ENCODE data around the gene DNAJB13. TPM values are rescaled to one million over a fixed set of nuclear protein-coding genes. Genes with fewer than 3 reads are reported as not detected.

Gene DNAJB13
- total and polyA plus RNA-seq, 10 of the 15 experiments (the other 5 are each of a cell fraction or from before 2014, with no cell fraction given) = 0.07 to 0.76 (median 0.15) TPM; not detected in 7

DNA sequence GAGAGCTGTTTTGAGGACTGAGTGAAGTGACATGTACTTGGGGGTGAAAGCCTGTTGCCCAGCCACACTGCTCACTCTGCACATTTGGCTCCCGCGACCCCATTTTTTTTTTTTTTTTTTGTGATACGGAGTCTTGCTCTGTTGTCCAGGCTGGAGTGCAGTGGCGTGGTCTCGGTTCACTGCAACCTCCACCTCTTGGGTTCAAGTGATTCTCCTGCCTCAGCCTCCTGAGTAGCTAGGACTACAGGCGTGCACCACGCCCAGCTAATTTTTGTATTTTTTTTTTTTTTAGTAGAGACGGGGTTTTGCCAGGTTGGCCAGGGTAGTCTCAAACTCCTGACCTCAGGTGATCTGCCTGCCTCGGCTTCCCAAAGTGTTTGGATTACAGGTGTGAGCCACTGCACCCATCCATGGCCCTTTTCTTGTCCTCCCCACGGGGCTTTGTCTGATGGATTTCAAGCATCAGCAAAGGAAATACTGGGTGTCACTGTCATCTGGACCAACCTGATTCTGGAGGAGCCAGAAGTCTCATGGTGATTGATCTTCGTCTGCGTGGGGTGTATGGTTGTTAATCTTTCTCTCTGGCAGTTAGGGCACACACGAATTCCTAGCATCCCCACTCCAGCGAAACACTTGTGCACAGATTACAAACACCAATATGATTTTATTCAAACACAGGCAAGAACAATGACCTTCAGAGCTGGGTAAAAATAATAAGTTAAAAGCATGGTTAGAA, 61.4 kb downstream of the DNAJB13 start:
- TF ChIP-seq, protein P1, sequence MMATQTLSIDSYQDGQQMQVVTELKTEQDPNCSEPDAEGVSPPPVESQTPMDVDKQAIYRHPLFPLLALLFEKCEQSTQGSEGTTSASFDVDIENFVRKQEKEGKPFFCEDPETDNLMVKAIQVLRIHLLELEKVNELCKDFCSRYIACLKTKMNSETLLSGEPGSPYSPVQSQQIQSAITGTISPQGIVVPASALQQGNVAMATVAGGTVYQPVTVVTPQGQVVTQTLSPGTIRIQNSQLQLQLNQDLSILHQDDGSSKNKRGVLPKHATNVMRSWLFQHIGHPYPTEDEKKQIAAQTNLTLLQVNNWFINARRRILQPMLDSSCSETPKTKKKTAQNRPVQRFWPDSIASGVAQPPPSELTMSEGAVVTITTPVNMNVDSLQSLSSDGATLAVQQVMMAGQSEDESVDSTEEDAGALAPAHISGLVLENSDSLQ (IDR thresholded peaks at IDR 0.05) = peak; percentile 2; the same call in 1 of the 2 replicates
- TF ChIP-seq, protein P2, sequence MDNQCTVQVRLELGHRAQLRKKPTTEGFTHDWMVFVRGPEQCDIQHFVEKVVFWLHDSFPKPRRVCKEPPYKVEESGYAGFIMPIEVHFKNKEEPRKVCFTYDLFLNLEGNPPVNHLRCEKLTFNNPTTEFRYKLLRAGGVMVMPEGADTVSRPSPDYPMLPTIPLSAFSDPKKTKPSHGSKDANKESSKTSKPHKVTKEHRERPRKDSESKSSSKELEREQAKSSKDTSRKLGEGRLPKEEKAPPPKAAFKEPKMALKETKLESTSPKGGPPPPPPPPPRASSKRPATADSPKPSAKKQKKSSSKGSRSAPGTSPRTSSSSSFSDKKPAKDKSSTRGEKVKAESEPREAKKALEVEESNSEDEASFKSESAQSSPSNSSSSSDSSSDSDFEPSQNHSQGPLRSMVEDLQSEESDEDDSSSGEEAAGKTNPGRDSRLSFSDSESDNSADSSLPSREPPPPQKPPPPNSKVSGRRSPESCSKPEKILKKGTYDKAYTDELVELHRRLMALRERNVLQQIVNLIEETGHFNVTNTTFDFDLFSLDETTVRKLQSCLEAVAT (IDR thresholded peaks at IDR 0.05) = peak; percentile 59; the same call in 1 of the 2 replicates
- peak; percentile 44; the same call in 1 of the 2 replicates for TF ChIP-seq ZNF384 (IDR thresholded peaks at IDR 0.05; ENCODE audit: borderline replicate concordance, low read depth, low read length)
- TF ChIP-seq HDAC2 (IDR thresholded peaks at IDR 0.05) = no peak
- TF ChIP-seq DPF2 (IDR thresholded peaks at IDR 0.05) = no peak
- TF ChIP-seq ZBED1 (IDR thresholded peaks at IDR 0.05; ENCODE audit: borderline replicate concordance) = 0 out of 2 replicates have a peak, but pooled peaks have one; percentile 0
- TF ChIP-seq, protein P3, sequence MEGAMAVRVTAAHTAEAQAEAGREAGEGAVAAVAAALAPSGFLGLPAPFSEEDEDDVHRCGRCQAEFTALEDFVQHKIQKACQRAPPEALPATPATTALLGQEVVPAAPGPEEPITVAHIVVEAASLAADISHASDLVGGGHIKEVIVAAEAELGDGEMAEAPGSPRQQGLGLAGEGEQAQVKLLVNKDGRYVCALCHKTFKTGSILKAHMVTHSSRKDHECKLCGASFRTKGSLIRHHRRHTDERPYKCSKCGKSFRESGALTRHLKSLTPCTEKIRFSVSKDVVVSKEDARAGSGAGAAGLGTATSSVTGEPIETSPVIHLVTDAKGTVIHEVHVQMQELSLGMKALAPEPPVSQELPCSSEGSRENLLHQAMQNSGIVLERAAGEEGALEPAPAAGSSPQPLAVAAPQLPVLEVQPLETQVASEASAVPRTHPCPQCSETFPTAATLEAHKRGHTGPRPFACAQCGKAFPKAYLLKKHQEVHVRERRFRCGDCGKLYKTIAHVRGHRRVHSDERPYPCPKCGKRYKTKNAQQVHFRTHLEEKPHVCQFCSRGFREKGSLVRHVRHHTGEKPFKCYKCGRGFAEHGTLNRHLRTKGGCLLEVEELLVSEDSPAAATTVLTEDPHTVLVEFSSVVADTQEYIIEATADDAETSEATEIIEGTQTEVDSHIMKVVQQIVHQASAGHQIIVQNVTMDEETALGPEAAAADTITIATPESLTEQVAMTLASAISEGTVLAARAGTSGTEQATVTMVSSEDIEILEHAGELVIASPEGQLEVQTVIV (IDR thresholded peaks at IDR 0.05; ENCODE audit: borderline replicate concordance, partially characterized antibody) = no peak
- TF ChIP-seq, protein P4, sequence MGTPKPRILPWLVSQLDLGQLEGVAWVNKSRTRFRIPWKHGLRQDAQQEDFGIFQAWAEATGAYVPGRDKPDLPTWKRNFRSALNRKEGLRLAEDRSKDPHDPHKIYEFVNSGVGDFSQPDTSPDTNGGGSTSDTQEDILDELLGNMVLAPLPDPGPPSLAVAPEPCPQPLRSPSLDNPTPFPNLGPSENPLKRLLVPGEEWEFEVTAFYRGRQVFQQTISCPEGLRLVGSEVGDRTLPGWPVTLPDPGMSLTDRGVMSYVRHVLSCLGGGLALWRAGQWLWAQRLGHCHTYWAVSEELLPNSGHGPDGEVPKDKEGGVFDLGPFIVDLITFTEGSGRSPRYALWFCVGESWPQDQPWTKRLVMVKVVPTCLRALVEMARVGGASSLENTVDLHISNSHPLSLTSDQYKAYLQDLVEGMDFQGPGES (IDR thresholded peaks at IDR 0.05) = no peak
- CTCF ChIA-PET = interaction anchor here (1.2 to 1.5 kb wide), 3 partner anchors 8 to 50 kb away, joined by 4 to 11 read pairs (median 4); no protein-coding TSS in a partner anchor
- intact Hi-C loops (cut with micrococcal nuclease; ENCODE audit: unreplicated experiment) = no loop called here
- RAD21 ChIA-PET (ENCODE audit: unreplicated experiment) = interaction anchor here (1.1 to 1.8 kb wide), 2 partner anchors 8 to 32 kb away, joined by 3 to 5 read pairs; no protein-coding TSS in a partner anchor
- BruUV-seq (replicated peaks) = no TSS peak
- peaks cover 0 to 1% of the 10 kb centered on the region in 2 experiments for H3K36me3 ChIP-seq (ENCODE audit: control insufficient read depth in 2 of 2, insufficient read depth in 2 of 2, low read length in 1 of 2)
- no peaks in the 10 kb centered on the region for H3K27me3 ChIP-seq (replicated peaks in 1 of 2; ENCODE audit: control insufficient read depth in 2 of 2, insufficient read depth in 2 of 2, low read length in 1 of 2)
- no peak overlapping the region for H3K9ac ChIP-seq (ENCODE audit: control insufficient read depth, insufficient read depth, low read length)
- no peaks in the 10 kb centered on the region for H3K79me2 ChIP-seq (ENCODE audit: control insufficient read depth, insufficient read depth, low read length)
- no peak overlapping the region for H2AFZ ChIP-seq (ENCODE audit: control insufficient read depth, low read depth, low read length)
- no peak overlapping the region for H3K4me2 ChIP-seq (ENCODE audit: control insufficient read depth, insufficient read depth)
- SMC1A ChIA-PET (ENCODE audit: uncharacterized antibody, unreplicated experiment) = interaction anchor here (0.7 to 4.8 kb wide), 7 partner anchors 9 to 216 kb away, joined by 3 to 21 read pairs (median 5); partner anchors contain the start of gene UCP2
- DNase-seq (ENCODE audit: low read depth, low spot score) (no peak), FAIRE-seq (peak; percentile 79), ATAC-seq (no peak)
- H4K20me1 ChIP-seq (ENCODE audit: control insufficient read depth, insufficient read depth) = no peaks in the 10 kb centered on the region
- no peak overlapping the region for H3K4me3 ChIP-seq
- H3K9me3 ChIP-seq (replicated peaks; ENCODE audit: control insufficient read depth, insufficient read depth, low read length) = no peaks in the 10 kb centered on the region
- WGBS (ENCODE audit: insufficient coverage, insufficient replicate concordance, low lambda C conversion rate, missing lambda C conversion rate) = 61% methylated on average over 11 of the region's 14 CpGs
- H3K4me1 ChIP-seq (ENCODE audit: control insufficient read depth, insufficient read depth, low read length) = peaks cover 20% of the 10 kb centered on the region
- POLR2A ChIA-PET = interaction anchor here (0.7 to 1.1 kb wide), 2 partner anchors 32 to 132 kb away, joined by 3 read pairs; no protein-coding TSS in a partner anchor
- H3K27ac ChIP-seq (ENCODE audit: control insufficient read depth, insufficient read depth) = no peak overlapping the region
- in situ Hi-C loops (cut with MboI) = no loop called here

Data from GM12878 (cell line).